Left ventricle myocardium inferior (tissue), 1 donor: Measurements from ENCODE around the gene NLRP14. TPM values are rescaled to one million over a fixed set of nuclear protein-coding genes. Genes with fewer than 3 reads are reported as not detected.
A peak's percentile ranks its signal among the peaks of the same experiment; 100 is the strongest.

Experiments used
- DNase-seq: peaks from one replicate; pipeline ENCODE4 v3.0.0-alpha.2; 2020
- H3K27ac ChIP-seq: fragments of 200-600 bp; replicated peaks from 2 replicates; pipeline ENCODE4 v1.8.0; 2021
- H3K27me3 ChIP-seq: fragments of 200-600 bp; 2 replicates; pipeline ENCODE4 v1.8.0; 2021; ENCODE audit warnings: low read depth
- H3K36me3 ChIP-seq: fragments of 200-600 bp; 2 replicates; pipeline ENCODE4 v1.8.0; 2021
- H3K4me1 ChIP-seq: fragments of 200-600 bp; 2 replicates; pipeline ENCODE4 v1.8.0; 2021
- H3K4me3 ChIP-seq: fragments of 200-600 bp; 2 replicates; pipeline ENCODE4 v1.8.0; 2021; ENCODE audit warnings: mild to moderate bottlenecking, moderate library complexity
- H3K9me3 ChIP-seq: fragments of 200-600 bp; replicated peaks from 2 replicates; pipeline ENCODE4 v1.8.0; 2021
- CTCF ChIP-seq: fragments of 200-600 bp; IDR thresholded peaks from 2 replicates; pipeline ENCODE4 v1.8.0; 2021; ENCODE audit warnings: antibody characterized with exemption, mild to moderate bottlenecking, borderline replicate concordance
- intact Hi-C: fragments of 100-400 bp; cut with micrococcal nuclease; formaldehyde crosslinking; loops from one replicate; pipeline ENCODE4 v1.11.0; 2022
- long read RNA-seq: library from polyadenylated mRNA; unstranded; transcript quantifications from one replicate; pipeline ENCODE4 v2.0.0, GENCODE V29; 2021
- total RNA-seq: library from RNA; stranded (reverse); fragmentation: NEBNext Ultra II Directional; extraction: Animal tissue kit (Norgen Biotek cat#: 25700); gene quantifications from one replicate; pipeline ENCODE4 v1.2.1, GENCODE V29; 2021
- donor health status: DM: no; HTN: yes; CAD: no; lungs with severe emphysema.

NLRP14 gene
- total RNA-seq: not detected
- long read RNA-seq: 0 reads

DNA sequence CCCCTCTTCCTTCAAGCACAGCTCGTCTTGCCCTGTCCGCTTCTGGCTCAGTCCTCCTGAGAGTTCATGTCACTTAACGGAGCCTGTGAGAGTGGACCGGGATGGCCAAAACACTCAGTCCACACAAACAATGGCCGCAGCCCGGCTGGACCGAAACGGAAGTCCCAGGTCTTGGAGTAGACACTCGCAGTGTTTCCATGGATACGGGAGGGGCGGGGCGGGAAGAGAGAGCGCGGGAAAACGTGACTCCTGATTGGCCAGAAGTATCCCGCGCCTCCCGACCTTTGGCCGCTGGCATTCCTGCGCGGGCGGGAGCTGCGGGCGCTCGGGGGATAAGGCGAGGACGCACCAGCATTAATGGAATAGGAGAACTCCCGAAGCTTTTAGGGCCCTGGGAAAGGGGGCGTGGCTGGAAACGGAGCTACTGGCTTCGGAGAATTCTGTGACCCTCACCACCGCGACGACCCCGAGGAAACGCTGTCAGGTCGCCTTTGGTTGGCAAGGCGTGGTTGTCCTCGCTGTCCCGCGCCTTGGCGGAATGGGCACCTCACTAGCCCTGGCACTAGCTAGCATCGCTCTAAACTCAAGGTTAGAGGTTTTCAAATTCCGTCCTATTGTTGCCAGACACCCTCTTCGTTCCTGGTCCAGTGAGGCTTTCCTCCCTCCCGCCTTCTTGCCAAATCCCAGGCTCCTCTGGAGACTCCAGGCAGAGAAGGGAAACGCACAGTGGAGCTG lies at the start of gene NLRP14, which contains the start of gene ZNF214:
NLRP14 (plus strand) TSS at position 297 of the 735 bp plus-strand sequence. CDS start 18,108 bp downstream, outside the sequence.
ZNF214 (minus strand) TSS at position 164 of the 735 bp plus-strand sequence. CDS start 17,511 bp downstream, outside the sequence.
- no peaks in the 10 kb centered on the region for H3K27me3 ChIP-seq
- peaks cover 23% of the 10 kb centered on the region for H3K4me1 ChIP-seq
- intact Hi-C loops: no loop called here
- H3K36me3 ChIP-seq: no peaks in the 10 kb centered on the region
- peak; percentile 94 for DNase-seq
- H3K9me3 ChIP-seq: no peaks in the 10 kb centered on the region
- no peak for TF ChIP-seq CTCF
- peak within 1 kb of the TSS; percentile 71 for H3K27ac ChIP-seq
- peak within 1 kb of the TSS; percentile 72 for H3K4me3 ChIP-seq

DNA sequence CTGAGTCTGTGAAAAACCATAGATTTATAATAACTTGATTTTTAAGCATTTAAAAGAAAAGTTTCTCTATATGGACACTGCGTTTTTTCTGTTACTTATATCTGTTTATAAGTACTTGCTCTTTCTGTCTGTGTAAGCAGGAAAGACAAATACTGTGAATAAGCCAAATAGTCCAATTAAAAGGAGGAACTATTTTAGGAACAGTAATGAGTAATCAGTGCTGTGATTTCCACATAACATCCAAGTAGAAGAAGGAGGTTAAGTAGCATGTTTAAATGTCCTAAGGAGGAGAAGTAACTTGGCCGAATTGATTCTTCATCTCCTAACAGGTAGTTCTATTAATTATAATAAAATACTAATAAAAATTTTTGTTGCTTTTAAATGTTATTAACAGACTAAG lies 40.9 kb upstream of the NLRP14 start:
- Histone ChIP-seq H3K27me3 (no peaks in the 10 kb centered on the region), H3K4me1 (no peaks in the 10 kb centered on the region), H3K9me3 (no peaks in the 10 kb centered on the region), H3K27ac (no peak overlapping the region), H3K4me3 (no peak overlapping the region), H3K36me3 (no peaks in the 10 kb centered on the region)
- no peak for DNase-seq
- no peak for TF ChIP-seq CTCF
- intact Hi-C loops: no loop called here

GRCh38 chr11:6986487-6986886 lies 33.8 kb upstream of the NLRP14 start:
- no peaks in the 10 kb centered on the region for H3K27me3 ChIP-seq
- DNase-seq: no peak
- no peak for TF ChIP-seq CTCF
- no peaks in the 10 kb centered on the region for H3K36me3 ChIP-seq
- no peak overlapping the region for H3K4me3 ChIP-seq
- H3K27ac ChIP-seq: no peak overlapping the region
- no peaks in the 10 kb centered on the region for H3K4me1 ChIP-seq
- peaks cover 6% of the 10 kb centered on the region for H3K9me3 ChIP-seq
- intact Hi-C loops: no loop called here

- no peak overlapping the region for H3K27ac ChIP-seq
- H3K27me3 ChIP-seq: no peaks in the 10 kb centered on the region
- no peak for TF ChIP-seq CTCF
- no peak overlapping the region for H3K4me3 ChIP-seq
- H3K4me1 ChIP-seq: no peaks in the 10 kb centered on the region
- H3K36me3 ChIP-seq: no peaks in the 10 kb centered on the region
- DNase-seq: no peak
- peaks cover 6% of the 10 kb centered on the region for H3K9me3 ChIP-seq
- intact Hi-C loops: no loop called here
Observed at GRCh38 chr11:6988506-6988905, 31.8 kb upstream of the NLRP14 start.

DNA sequence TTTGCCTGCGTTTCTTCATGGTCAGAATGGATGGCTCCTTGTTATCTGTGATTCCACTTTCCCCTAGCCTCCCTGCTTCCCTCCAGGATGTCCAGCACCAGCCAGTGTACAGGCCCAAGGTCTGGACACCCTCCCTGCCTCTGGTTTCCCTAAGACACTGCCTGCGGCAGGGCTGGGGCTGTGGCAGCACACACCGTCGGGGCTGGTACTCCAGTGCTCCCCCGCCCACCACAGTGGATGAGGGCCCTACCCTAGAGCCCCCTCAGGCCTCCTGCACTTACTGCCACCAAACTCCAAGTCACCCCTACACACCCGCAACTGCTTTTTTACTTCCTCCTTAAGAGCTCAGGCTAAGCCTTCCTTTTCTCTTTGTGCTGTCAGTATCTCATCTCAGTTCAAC lies 29.1 kb upstream of the NLRP14 start:
- no peak for TF ChIP-seq CTCF
- no peaks in the 10 kb centered on the region for H3K27me3 ChIP-seq
- DNase-seq: no peak
- H3K36me3 ChIP-seq: no peaks in the 10 kb centered on the region
- H3K4me1 ChIP-seq: no peaks in the 10 kb centered on the region
- no peak overlapping the region for H3K27ac ChIP-seq
- H3K9me3 ChIP-seq: peaks cover 5% of the 10 kb centered on the region
- intact Hi-C loops: no loop called here
- H3K4me3 ChIP-seq: no peak overlapping the region
